ENCODE data around the gene BLVRB. TPM values are rescaled to one million over a fixed set of nuclear protein-coding genes. Genes with fewer than 3 reads are reported as not detected.
A peak's percentile ranks its signal among the peaks of the same experiment; 100 is the strongest.
"Not testable (repeated sequence)": the region's sequence is repeated elsewhere in the genome, so short reads cannot be mapped to it uniquely, and the experiment has no call there.

The BLVRB gene
- total RNA-seq, 1 donor from 2014 or later: 3.1 TPM

DNA sequence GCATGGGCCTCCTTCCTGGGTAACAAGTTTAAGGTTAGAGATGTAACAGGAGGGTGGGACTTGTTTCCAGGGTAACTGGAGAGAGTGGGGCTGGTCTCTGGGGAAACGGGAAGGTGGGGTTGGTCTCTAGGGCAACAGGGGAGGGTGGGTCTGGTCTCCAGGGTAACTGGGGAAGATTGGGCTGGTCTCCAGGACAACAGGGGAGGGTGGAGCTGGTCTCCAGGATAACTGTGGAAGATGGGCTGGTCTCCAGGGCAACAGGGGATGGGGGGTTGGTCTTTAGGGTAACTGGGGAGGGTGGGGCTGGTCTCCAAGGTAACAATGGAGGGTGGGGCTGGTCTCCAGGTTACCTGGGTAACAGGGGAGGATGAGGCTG lies 37.8 kb upstream of the BLVRB start:
- no peaks in the 10 kb centered on the region for H3K36me3 Mint-ChIP-seq (ENCODE audit: low read depth)
- DNase-seq (ENCODE audit: low read depth, low spot score): peak; percentile 56
- H3K4me3 Mint-ChIP-seq: peak overlapping the region; percentile 68
- peaks cover 19% of the 10 kb centered on the region for H3K4me1 Mint-ChIP-seq
- peaks cover 49% of the 10 kb centered on the region for H3K27me3 Mint-ChIP-seq (ENCODE audit: low read depth)
- no peak for TF ChIP-seq CTCF (conservative IDR thresholded peaks at IDR 0.05)
- H3K27ac Mint-ChIP-seq (ENCODE audit: unreplicated experiment): no peak overlapping the region
- H3K9me3 Mint-ChIP-seq: peaks cover 3% of the 10 kb centered on the region

- peak overlapping the region; percentile 68 for H3K4me3 Mint-ChIP-seq
Observed at GRCh38 chr19:40502647-40503319, 37.2 kb upstream of the BLVRB start.

GRCh38 chr19:40502081-40502480 lies 36.5 kb upstream of the BLVRB start:
- H3K27me3 Mint-ChIP-seq (ENCODE audit: low read depth): peaks cover 44% of the 10 kb centered on the region
- TF ChIP-seq CTCF (conservative IDR thresholded peaks at IDR 0.05): no peak
- H3K27ac Mint-ChIP-seq (ENCODE audit: unreplicated experiment): no peak overlapping the region
- peaks cover 3% of the 10 kb centered on the region for H3K9me3 Mint-ChIP-seq
- H3K36me3 Mint-ChIP-seq (ENCODE audit: low read depth): no peaks in the 10 kb centered on the region
- no peak overlapping the region for H3K4me3 Mint-ChIP-seq
- peaks cover 19% of the 10 kb centered on the region for H3K4me1 Mint-ChIP-seq
- DNase-seq (ENCODE audit: low read depth, low spot score): no peak

More at GRCh38 chr19:40502647-40503319, 37.2 kb upstream of the BLVRB start:
- H3K27me3 Mint-ChIP-seq (ENCODE audit: low read depth): peaks cover 47% of the 10 kb centered on the region
- no peak for DNase-seq (ENCODE audit: low read depth, low spot score)
- peak; percentile 37 for TF ChIP-seq CTCF (conservative IDR thresholded peaks at IDR 0.05)
- peaks cover 3% of the 10 kb centered on the region for H3K9me3 Mint-ChIP-seq
- H3K36me3 Mint-ChIP-seq (ENCODE audit: low read depth): no peaks in the 10 kb centered on the region
- H3K27ac Mint-ChIP-seq (ENCODE audit: unreplicated experiment): no peak overlapping the region
- H3K4me1 Mint-ChIP-seq: peaks cover 19% of the 10 kb centered on the region

GRCh38 chr19:40501599-40501998 lies 36.1 kb upstream of the BLVRB start:
- Mint-ChIP-seq H3K4me3 (no peak overlapping the region), H3K27ac (ENCODE audit: unreplicated experiment) (no peak overlapping the region), H3K36me3 (ENCODE audit: low read depth) (no peaks in the 10 kb centered on the region), H3K27me3 (ENCODE audit: low read depth) (peaks cover 42% of the 10 kb centered on the region), H3K4me1 (peaks cover 19% of the 10 kb centered on the region), H3K9me3 (peaks cover 3% of the 10 kb centered on the region)
- TF ChIP-seq CTCF (conservative IDR thresholded peaks at IDR 0.05): no peak
- no peak for DNase-seq (ENCODE audit: low read depth, low spot score)

- H3K27me3 Mint-ChIP-seq (ENCODE audit: low read depth): peaks cover 36% of the 10 kb centered on the region
- H3K4me1 Mint-ChIP-seq: peaks cover 19% of the 10 kb centered on the region
- H3K27ac Mint-ChIP-seq (ENCODE audit: unreplicated experiment); H3K9me3 Mint-ChIP-seq; H3K36me3 Mint-ChIP-seq (ENCODE audit: low read depth); DNase-seq (ENCODE audit: low read depth, low spot score); H3K4me3 Mint-ChIP-seq: not testable (repeated sequence)
Observed at GRCh38 chr19:40500678-40501530, 35.4 kb upstream of the BLVRB start.

DNA sequence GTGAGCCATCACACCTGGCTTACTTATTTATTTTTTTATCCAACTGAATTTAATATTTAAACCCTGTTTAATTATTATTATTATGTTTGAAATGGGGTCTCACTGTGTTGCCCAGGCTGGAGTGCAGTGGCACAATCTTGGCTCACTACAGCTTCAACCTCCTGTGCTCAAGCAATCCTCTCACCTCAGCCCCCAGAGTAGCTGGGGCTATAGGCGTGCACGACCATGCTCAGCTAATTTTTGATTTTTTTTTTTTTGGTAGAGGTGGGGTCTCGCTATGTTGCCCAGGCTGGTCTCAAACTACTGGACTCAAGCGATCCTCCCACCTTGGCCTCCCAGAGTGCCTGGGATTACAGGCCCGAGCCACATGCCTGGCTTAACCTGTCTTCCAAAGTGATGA lies 33.8 kb upstream of the BLVRB start:
- DNase-seq (ENCODE audit: low read depth, low spot score): no peak
- no peak overlapping the region for H3K27ac Mint-ChIP-seq (ENCODE audit: unreplicated experiment)
- peaks cover 3% of the 10 kb centered on the region for H3K9me3 Mint-ChIP-seq
- no peak for TF ChIP-seq CTCF (conservative IDR thresholded peaks at IDR 0.05)
- H3K4me1 Mint-ChIP-seq: peaks cover 19% of the 10 kb centered on the region
- no peaks in the 10 kb centered on the region for H3K36me3 Mint-ChIP-seq (ENCODE audit: low read depth)
- peaks cover 39% of the 10 kb centered on the region for H3K27me3 Mint-ChIP-seq (ENCODE audit: low read depth)
- H3K4me3 Mint-ChIP-seq: no peak overlapping the region

Measured in neural crest cell (in vitro differentiated cells).